Epithelial cell of esophagus (primary cell): ENCODE data around the gene CHMP2B.

Source experiments
- DNase-seq: peaks from one replicate; pipeline ENCODE4 v3.0.0; 2010; ENCODE audit warnings: low read depth
- H3K4me3 ChIP-seq: 2 replicates; pipeline ENCODE4 v1.5.1; 2011; ENCODE audit warnings: mild to moderate bottlenecking, low read length, control low read depth
- CTCF ChIP-seq: IDR thresholded peaks from 2 replicates; pipeline ENCODE4 v1.5.1; 2011; ENCODE audit warnings: low read depth, mild to moderate bottlenecking, low read length, control low read depth, inconsistent platforms; ENCODE audit not compliant: insufficient read depth; ENCODE audit errors: missing control alignments

Gene CHMP2B

GRCh38 chr3:87206070-87206469, 21.0 kb upstream of the CHMP2B start:
- no peak for TF ChIP-seq CTCF
- peak; percentile 89 for DNase-seq
- H3K4me3 ChIP-seq: no peak overlapping the region

GRCh38 chr3:87206635-87207034, 20.5 kb upstream of the CHMP2B start:
- DNase-seq: no peak
- no peak overlapping the region for H3K4me3 ChIP-seq
- TF ChIP-seq CTCF: no peak

GRCh38 chr3:87207460-87207859, 19.6 kb upstream of the CHMP2B start:
- TF ChIP-seq CTCF: no peak

GRCh38 chr3:87209111-87209510, 18.0 kb upstream of the CHMP2B start:
- H3K4me3 ChIP-seq: no peak overlapping the region
- DNase-seq: no peak

More at GRCh38 chr3:87207460-87207859, 19.6 kb upstream of the CHMP2B start:
- peak; percentile 67 for DNase-seq
- no peak overlapping the region for H3K4me3 ChIP-seq

GRCh38 chr3:87218560-87218959, 8.5 kb upstream of the CHMP2B start:
- no peak overlapping the region for H3K4me3 ChIP-seq
- DNase-seq: no peak

More at GRCh38 chr3:87209111-87209510, 18.0 kb upstream of the CHMP2B start:
- no peak for TF ChIP-seq CTCF

GRCh38 chr3:87219611-87220010, 7.5 kb upstream of the CHMP2B start:
- no peak overlapping the region for H3K4me3 ChIP-seq
- DNase-seq: no peak
- no peak for TF ChIP-seq CTCF

More at GRCh38 chr3:87218560-87218959, 8.5 kb upstream of the CHMP2B start:
- no peak for TF ChIP-seq CTCF

GRCh38 chr3:87225659-87226058, 1.4 kb upstream of the CHMP2B start:
- DNase-seq: no peak
- no peak overlapping the region for H3K4me3 ChIP-seq
- TF ChIP-seq CTCF: no peak
